Measurements from ENCODE around the gene HAUS7.

HAUS7 gene

GRCh38 chrX:153475271-153475670 lies 4.9 kb upstream of the HAUS7 start:
- no peak for TF ChIP-seq CTCF (IDR thresholded peaks at IDR 0.05)

- TF ChIP-seq CTCF (IDR thresholded peaks at IDR 0.05): no peak
Observed at GRCh38 chrX:153474718-153475117, 4.3 kb upstream of the HAUS7 start.

GRCh38 chrX:153474266-153474665 lies 3.9 kb upstream of the HAUS7 start:
- TF ChIP-seq CTCF (IDR thresholded peaks at IDR 0.05): no peak

GRCh38 chrX:153473126-153473525 lies 2.8 kb upstream of the HAUS7 start:
- no peak for TF ChIP-seq CTCF (IDR thresholded peaks at IDR 0.05)

GRCh38 chrX:153471663-153472280 lies 1.4 kb upstream of the HAUS7 start:
- TF ChIP-seq CTCF (IDR thresholded peaks at IDR 0.05): no peak

GRCh38 chrX:153469811-153470410 lies 465 bp downstream of the HAUS7 start:
- TF ChIP-seq CTCF (IDR thresholded peaks at IDR 0.05): no peak

- TF ChIP-seq CTCF (IDR thresholded peaks at IDR 0.05): no peak
Observed at GRCh38 chrX:153468008-153468580, 2.3 kb downstream of the HAUS7 start.

Data from LNCAP (cell line).